DND-41 (cell line): ENCODE results near the gene DUSP8.
"Not testable (repeated sequence)": the region's sequence is repeated elsewhere in the genome, so short reads cannot be mapped to it uniquely, and the experiment has no call there.

Experiments used
- EZH2 ChIP-seq: IDR thresholded peaks from 3 replicates; pipeline ENCODE4 v1.6.1; 2012; ENCODE audit warnings: borderline replicate concordance, low read depth, mild to moderate bottlenecking, moderate library complexity, low read length, inconsistent platforms; ENCODE audit not compliant: severe bottlenecking
- TF ChIP-seq, protein P1 (sequence below): IDR thresholded peaks from 2 replicates; pipeline ENCODE4 v1.5.1; 2012; ENCODE audit warnings: borderline replicate concordance, low read length, moderate library complexity, mild to moderate bottlenecking; ENCODE audit not compliant: poor library complexity, severe bottlenecking; ENCODE audit errors: extremely low read depth

DNA sequence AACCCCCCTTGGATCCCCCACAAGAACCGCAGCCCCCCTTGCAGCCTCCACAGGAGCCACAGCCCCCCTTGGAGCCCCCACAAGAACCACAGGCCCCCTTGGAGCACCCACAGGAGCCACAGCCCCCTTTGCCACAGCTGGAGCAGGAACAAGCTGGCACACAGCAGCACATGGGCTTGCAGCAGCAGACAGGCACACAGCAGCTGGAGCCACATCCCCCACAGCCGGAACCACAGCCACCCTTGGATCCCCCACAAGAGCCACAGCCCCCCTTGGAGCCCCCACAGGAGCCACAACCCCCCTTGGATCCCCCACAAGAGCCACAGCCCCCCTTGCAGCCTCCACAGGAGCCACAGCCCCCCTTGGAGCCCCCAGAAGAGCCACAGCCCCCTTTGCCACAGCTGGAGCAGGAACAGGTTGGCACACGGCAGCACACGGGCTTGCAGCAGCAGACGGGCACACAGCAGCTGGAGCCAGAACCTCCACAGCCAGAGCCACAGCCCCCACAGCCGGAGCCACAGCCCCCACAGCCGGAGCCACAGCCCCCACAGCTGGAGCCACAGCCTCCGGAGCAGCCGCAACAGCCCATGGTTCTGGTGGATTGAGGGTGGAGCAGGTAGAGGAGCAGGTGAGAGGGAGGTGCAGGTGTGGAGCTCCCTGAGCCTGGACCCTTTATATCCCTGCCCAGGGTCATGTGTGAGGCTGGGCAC lies 12.7 kb upstream of the DUSP8 start, which contains the start of gene KRTAP5-1:
- TF ChIP-seq, protein P1, sequence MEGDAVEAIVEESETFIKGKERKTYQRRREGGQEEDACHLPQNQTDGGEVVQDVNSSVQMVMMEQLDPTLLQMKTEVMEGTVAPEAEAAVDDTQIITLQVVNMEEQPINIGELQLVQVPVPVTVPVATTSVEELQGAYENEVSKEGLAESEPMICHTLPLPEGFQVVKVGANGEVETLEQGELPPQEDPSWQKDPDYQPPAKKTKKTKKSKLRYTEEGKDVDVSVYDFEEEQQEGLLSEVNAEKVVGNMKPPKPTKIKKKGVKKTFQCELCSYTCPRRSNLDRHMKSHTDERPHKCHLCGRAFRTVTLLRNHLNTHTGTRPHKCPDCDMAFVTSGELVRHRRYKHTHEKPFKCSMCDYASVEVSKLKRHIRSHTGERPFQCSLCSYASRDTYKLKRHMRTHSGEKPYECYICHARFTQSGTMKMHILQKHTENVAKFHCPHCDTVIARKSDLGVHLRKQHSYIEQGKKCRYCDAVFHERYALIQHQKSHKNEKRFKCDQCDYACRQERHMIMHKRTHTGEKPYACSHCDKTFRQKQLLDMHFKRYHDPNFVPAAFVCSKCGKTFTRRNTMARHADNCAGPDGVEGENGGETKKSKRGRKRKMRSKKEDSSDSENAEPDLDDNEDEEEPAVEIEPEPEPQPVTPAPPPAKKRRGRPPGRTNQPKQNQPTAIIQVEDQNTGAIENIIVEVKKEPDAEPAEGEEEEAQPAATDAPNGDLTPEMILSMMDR: not testable (repeated sequence)
- not testable (repeated sequence) for TF ChIP-seq EZH2
